Vagina (tissue), 2 donors: ENCODE data around the gene BTBD6. TPM values are rescaled to one million over a fixed set of nuclear protein-coding genes. Genes with fewer than 3 reads are reported as not detected.
A peak's percentile ranks its signal among the peaks of the same experiment; 100 is the strongest.

Experiments
- DNase-seq, 2 donors: peaks; one replicate each; pipeline ENCODE4 v3.0.0-alpha.2; 2017; ENCODE audit errors: extremely low spot score in 2 of 2
- H3K27ac ChIP-seq: fragments of 200-600 bp; sonication (generic); one replicate; pipeline ENCODE4 v1.5.1; 2019
- H3K27me3 ChIP-seq: fragments of 200-600 bp; sonication (generic); one replicate; pipeline ENCODE4 v1.5.1; 2019
- H3K36me3 ChIP-seq, 2 donors: fragments of 200-600 bp; sonication (generic); one replicate each; pipeline ENCODE4 v1.5.1; 2017 to 2019
- H3K4me1 ChIP-seq: fragments of 200-600 bp; sonication (generic); one replicate; pipeline ENCODE4 v1.5.1; 2019
- H3K4me3 ChIP-seq, 2 donors: fragments of 200-600 bp; sonication (generic); 1 replicate in 1 of 2; 2 replicates in 1 of 2; pipeline ENCODE4 v1.5.1; 2016 to 2019
- H3K9me3 ChIP-seq: fragments of 200-600 bp; sonication (generic); one replicate; pipeline ENCODE4 v1.5.1; 2019
- CTCF ChIP-seq, 3 experiments: fragments of 450-650 bp in 2 of 3; fragments of 200-600 bp in 1 of 3; sonication (generic) in 1 of 3; IDR thresholded peaks; one replicate each; pipeline ENCODE4 v1.5.1; 2017 to 2019; ENCODE audit warnings: antibody characterized with exemption in 3 of 3, mild to moderate bottlenecking in 2 of 3, moderate library complexity in 2 of 3
- intact Hi-C: fragments of 100-400 bp; cut with DNase I; formaldehyde crosslinking; loops from one replicate; pipeline ENCODE4 v1.15.1; 2023
- total RNA-seq: library from RNA; depleted of rRNA; stranded (reverse); fragments of >200 nt; gene quantifications from one replicate; pipeline ENCODE4 v1.2.3, GENCODE V29; 2016

The BTBD6 gene
- total RNA-seq, 1 donor from 2014 or later = 45.9 TPM

DNA sequence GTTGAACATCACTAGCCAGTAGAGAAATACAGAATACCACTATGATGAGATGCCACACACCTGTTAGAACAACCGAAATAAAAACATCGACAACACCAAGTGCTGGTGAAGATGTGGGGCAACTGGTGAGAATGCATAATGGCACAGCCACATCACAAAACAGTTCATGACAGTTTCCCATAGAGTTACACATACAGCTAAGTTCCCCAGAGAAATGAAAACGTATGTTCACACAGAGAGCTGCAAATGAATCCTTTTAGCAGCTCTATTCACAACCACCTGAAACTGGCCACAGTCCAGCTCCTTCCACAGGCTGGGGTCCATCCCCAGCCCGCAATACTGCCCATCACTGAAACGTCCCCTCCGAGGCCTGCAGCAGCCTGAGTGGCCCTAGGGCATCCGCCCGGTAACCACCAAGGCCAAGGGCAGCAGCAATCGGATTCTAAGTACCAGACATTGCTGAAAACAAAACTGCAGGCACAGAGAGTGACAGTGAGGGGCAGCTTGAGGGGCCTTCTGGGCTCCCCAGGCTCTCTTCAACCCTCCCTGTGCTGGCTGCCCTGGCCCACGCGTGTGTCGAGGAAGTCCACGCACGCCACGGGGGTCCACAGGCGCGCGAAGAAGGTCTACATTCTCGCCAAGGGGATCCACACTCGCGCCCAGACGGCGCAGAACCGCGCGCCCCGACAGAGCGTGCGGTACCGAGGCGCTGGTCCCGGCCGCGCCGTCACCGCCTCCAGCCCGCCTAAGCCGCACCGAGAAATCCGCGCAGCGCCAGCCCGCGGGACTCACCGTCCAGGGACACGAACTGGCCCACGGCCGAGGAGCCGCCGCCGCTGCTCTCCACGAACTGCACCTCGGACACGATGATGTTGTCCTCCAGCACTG, 51.6 kb downstream of the BTBD6 start:
- Histone ChIP-seq H3K4me3 (peak overlapping the region; percentile 70 to 97), H3K9me3 (no peaks in the 10 kb centered on the region), H3K36me3 (no peaks in the 10 kb centered on the region), H3K27ac (peak overlapping the region; percentile 93), H3K27me3 (no peaks in the 10 kb centered on the region), H3K4me1 (peaks cover 30% of the 10 kb centered on the region)
- no peak for DNase-seq
- no peak for TF ChIP-seq CTCF (IDR thresholded peaks at IDR 0.05)
- intact Hi-C loops = loop anchor here (5.0 to 10.0 kb wide), 2 partner anchors 55 to 187 kb away; partner anchors contain the start of genes BTBD6 and CRIP1

Other genes starting within 250 kb of the BTBD6 start
- gene CDCA4, start 227.4 kb upstream of the BTBD6 start, total RNA-seq = 15.2 TPM
- 9.1 TPM for gene GPR132, start 183.1 kb upstream of the BTBD6 start, total RNA-seq
- gene JAG2, start 79.8 kb upstream of the BTBD6 start, total RNA-seq = 17.7 TPM
- gene NUDT14, start 67.2 kb upstream of the BTBD6 start, total RNA-seq = 11.0 TPM
- gene BRF1, start 52.5 kb downstream of the BTBD6 start, total RNA-seq = 64.6 TPM
- gene PACS2, start 66.2 kb downstream of the BTBD6 start, total RNA-seq = 64.8 TPM
- gene TEX22, start 150.0 kb downstream of the BTBD6 start, total RNA-seq = not detected
- gene MTA1, start 171.3 kb downstream of the BTBD6 start, total RNA-seq = 82.7 TPM
- gene CRIP2, start 226.3 kb downstream of the BTBD6 start, total RNA-seq = 126 TPM
- 7.6 TPM for gene CRIP1, start 238.4 kb downstream of the BTBD6 start, total RNA-seq
- gene TEDC1, start 242.7 kb downstream of the BTBD6 start, total RNA-seq = 5.9 TPM